GM18909 (cell line): ENCODE results near the gene MED15.

ENCODE experiments used
- ATAC-seq: cut with Tn5 transposase; IDR thresholded peaks from one replicate; pipeline ENCODE4 v1.9.1; 2021; ENCODE audit warnings: mild to moderate bottlenecking; ENCODE audit not compliant: unreplicated experiment, poor library complexity

The MED15 gene

GRCh38 chr22:20549232-20549841, 41.9 kb downstream of the MED15 start:
- no peak for ATAC-seq

GRCh38 chr22:20550057-20550817, 42.8 kb downstream of the MED15 start:
- no peak for ATAC-seq

- ATAC-seq, result no peak
These were observed 43.7 kb downstream of the MED15 start for GRCh38 chr22:20550851-20551744.

- no peak for ATAC-seq
These were observed 44.5 kb downstream of the MED15 start for GRCh38 chr22:20551805-20552442.

GRCh38 chr22:20552443-20553401, 45.3 kb downstream of the MED15 start:
- no peak for ATAC-seq

- no peak for ATAC-seq
These were observed 46.7 kb downstream of the MED15 start for GRCh38 chr22:20553947-20554741.

- ATAC-seq, result no peak
These were observed 47.4 kb downstream of the MED15 start for GRCh38 chr22:20554824-20555223.

GRCh38 chr22:20558534-20558933, 51.1 kb downstream of the MED15 start:
- no peak for ATAC-seq

- ATAC-seq, result no peak
These were observed 51.9 kb downstream of the MED15 start for GRCh38 chr22:20559174-20559760.

- ATAC-seq, result no peak
These were observed 53.3 kb downstream of the MED15 start for GRCh38 chr22:20560716-20561115.

- no peak for ATAC-seq
These were observed 54.5 kb downstream of the MED15 start for GRCh38 chr22:20561882-20562281.

- no peak for ATAC-seq
These were observed 55.4 kb downstream of the MED15 start for GRCh38 chr22:20562607-20563465.

- ATAC-seq, result no peak
These were observed 56.1 kb downstream of the MED15 start for GRCh38 chr22:20563466-20563906.

GRCh38 chr22:20563941-20564371, 56.5 kb downstream of the MED15 start:
- no peak for ATAC-seq

- no peak for ATAC-seq
These were observed 57.8 kb downstream of the MED15 start for GRCh38 chr22:20565079-20565734.

GRCh38 chr22:20565761-20566160, 58.4 kb downstream of the MED15 start:
- ATAC-seq, result no peak
